Measurements from ENCODE around the gene MBOAT2. TPM values are rescaled to one million over a fixed set of nuclear protein-coding genes. Genes with fewer than 3 reads are reported as not detected.
"Not testable (repeated sequence)": the region's sequence is repeated elsewhere in the genome, so short reads cannot be mapped to it uniquely, and the experiment has no call there.

The MBOAT2 gene
- total and polyA plus RNA-seq, 7 donors: 8.4 to 43.5 (median 15.3) TPM

- intact Hi-C loops (cut with DNase I): no loop called here
- no peak overlapping the region for H3K4me3 ChIP-seq
- TF ChIP-seq POLR2AphosphoS5 (IDR thresholded peaks at IDR 0.05) (no peak), EP300 (IDR thresholded peaks at IDR 0.05) (no peak), CTCF (IDR thresholded peaks at IDR 0.05) (no peak), POLR2A (IDR thresholded peaks at IDR 0.05) (no peak)
- no peaks in the 10 kb centered on the region for H3K4me1 ChIP-seq
- H3K36me3 ChIP-seq: no peaks in the 10 kb centered on the region
- no peaks in the 10 kb centered on the region for H3K27me3 ChIP-seq
- DNase-seq: no peak
- H3K27ac ChIP-seq: no peak overlapping the region
- no peaks in the 10 kb centered on the region for H3K9me3 ChIP-seq
Measured at GRCh38 chr2:8934338-8934737, 69.1 kb downstream of the MBOAT2 start.

- Histone ChIP-seq H3K9me3 (no peaks in the 10 kb centered on the region), H3K4me1 (no peaks in the 10 kb centered on the region), H3K27me3 (no peaks in the 10 kb centered on the region), H3K36me3 (no peaks in the 10 kb centered on the region), H3K27ac (no peak overlapping the region), H3K4me3 (no peak overlapping the region)
- intact Hi-C loops (cut with DNase I): no loop called here
- DNase-seq: no peak
- 79 to 86% methylated on average over 2 of the region's 2 CpGs for WGBS, 2 donors
- TF ChIP-seq POLR2A (IDR thresholded peaks at IDR 0.05) (no peak), EP300 (IDR thresholded peaks at IDR 0.05) (no peak), POLR2AphosphoS5 (IDR thresholded peaks at IDR 0.05) (no peak), CTCF (IDR thresholded peaks at IDR 0.05) (no peak)
Measured at GRCh38 chr2:8932702-8933101, 70.8 kb downstream of the MBOAT2 start.

DNA sequence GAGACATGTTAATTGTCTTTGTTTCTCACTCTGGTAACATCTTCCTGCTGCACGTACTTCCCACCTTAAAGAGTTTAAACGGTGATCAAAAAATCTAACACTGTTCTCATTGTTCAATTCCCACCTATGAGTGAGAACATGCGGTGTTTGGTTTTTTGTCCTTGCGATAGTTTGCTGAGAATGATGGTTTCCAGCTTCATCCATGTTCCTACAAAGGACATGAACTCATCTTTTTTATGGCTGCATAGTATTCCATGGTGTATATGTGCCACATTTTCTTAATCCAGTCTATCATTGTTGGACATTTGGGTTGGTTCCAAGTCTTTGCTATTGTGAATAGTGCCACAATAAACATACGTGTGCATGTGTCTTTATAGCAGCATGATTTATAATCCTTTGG, 73.3 kb downstream of the MBOAT2 start:
- H3K27ac ChIP-seq; H3K4me3 ChIP-seq; intact Hi-C loops (cut with DNase I); H3K9me3 ChIP-seq; H3K27me3 ChIP-seq; H3K4me1 ChIP-seq; DNase-seq; H3K36me3 ChIP-seq: not testable (repeated sequence)
- 96 to 98% methylated on average over 4 to 5 of the region's 5 CpGs for WGBS, 2 donors

DNA sequence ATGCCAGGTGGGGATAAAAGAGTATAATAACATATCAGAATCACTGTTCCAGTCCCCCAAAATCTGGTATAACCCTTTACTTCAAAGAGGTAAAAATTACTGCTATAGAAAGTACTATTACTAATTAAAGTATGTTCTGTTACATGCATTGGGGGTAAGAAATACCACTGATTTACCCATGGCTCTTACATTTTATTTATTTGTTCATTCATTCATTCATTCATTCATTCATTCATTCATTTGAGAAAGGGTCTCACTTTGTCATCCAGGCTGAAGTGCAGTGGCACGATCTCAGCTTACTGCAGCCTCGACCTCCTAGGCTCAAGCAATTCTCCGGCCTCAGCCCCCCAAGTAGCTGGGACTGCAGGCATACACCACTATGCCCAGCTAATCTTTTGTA, 74.4 kb downstream of the MBOAT2 start:
- TF ChIP-seq EP300 (IDR thresholded peaks at IDR 0.05) (no peak), POLR2AphosphoS5 (IDR thresholded peaks at IDR 0.05) (no peak), POLR2A (IDR thresholded peaks at IDR 0.05) (no peak), CTCF (IDR thresholded peaks at IDR 0.05) (no peak)
- H3K36me3 ChIP-seq: no peaks in the 10 kb centered on the region
- no peaks in the 10 kb centered on the region for H3K27me3 ChIP-seq
- no peaks in the 10 kb centered on the region for H3K9me3 ChIP-seq
- 96 to 98% methylated on average over 3 of the region's 3 CpGs for WGBS, 2 donors
- no peak for DNase-seq
- intact Hi-C loops (cut with DNase I): no loop called here
- no peak overlapping the region for H3K4me3 ChIP-seq
- no peaks in the 10 kb centered on the region for H3K4me1 ChIP-seq
- no peak overlapping the region for H3K27ac ChIP-seq

DNA sequence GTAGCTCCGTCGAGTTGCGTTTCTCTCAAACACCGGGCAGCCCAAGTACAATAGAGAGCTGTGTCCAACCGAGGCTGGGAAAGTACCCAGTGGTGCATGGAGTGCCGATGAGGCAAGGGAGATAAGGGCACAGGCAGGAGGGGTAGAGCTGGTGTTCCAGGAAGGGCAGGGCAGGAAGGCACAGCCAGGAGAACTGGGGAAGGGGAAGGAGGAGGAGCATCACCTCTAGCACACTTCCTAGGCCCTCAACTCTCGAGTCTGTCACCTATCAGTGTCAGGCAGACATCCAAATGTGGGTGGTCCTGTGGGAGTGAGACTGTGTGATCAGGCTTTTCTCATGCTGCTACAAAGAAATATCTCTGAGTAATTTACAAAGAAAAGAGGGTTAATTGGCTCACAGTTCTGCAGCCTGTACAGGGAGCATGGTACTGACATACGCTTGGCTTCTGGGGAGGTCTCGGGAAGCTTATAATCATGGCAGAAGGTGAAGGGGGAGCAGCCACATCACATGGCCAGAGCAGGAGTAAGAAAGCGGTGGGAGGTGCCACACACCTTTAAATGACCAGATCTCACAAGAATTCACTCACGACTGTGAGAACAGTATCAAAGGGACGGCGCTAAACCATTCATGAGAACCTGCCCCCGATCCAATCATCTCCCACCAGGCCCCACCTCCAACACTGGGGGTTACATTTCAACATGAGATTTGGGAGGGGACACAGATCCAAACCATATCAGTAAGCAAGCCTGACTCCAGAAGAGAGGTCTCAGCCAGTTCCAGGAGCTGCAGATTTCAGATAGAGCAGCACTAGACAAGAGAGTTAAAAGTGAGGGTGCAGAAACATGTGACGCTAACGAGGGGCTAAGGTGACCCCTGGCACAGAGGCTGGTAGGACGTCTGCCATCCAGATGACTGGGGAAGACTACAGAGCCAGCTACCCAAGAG, 75.7 kb downstream of the MBOAT2 start:
- Histone ChIP-seq H3K9me3 (no peaks in the 10 kb centered on the region), H3K27ac (no peak overlapping the region), H3K36me3 (no peaks in the 10 kb centered on the region), H3K4me3 (no peak overlapping the region), H3K4me1 (no peaks in the 10 kb centered on the region), H3K27me3 (no peaks in the 10 kb centered on the region)
- WGBS, 2 donors: 92 to 94% methylated on average over 17 of the region's 17 CpGs
- intact Hi-C loops (cut with DNase I): no loop called here
- no peak for DNase-seq
- TF ChIP-seq EP300 (IDR thresholded peaks at IDR 0.05) (no peak), CTCF (IDR thresholded peaks at IDR 0.05) (no peak), POLR2AphosphoS5 (IDR thresholded peaks at IDR 0.05) (no peak), POLR2A (IDR thresholded peaks at IDR 0.05) (no peak)
